OCI-LY1 (cell line): ENCODE data around the gene PDLIM4.

Experiments
- H2AFZ ChIP-seq: fragments of 200-600 bp; sonication (generic), shearing (Covaris generic); 2 replicates; pipeline ENCODE4 v1.6.0; 2014; ENCODE audit warnings: antibody characterized with exemption, mild to moderate bottlenecking, low read length
- H3F3A ChIP-seq: fragments of 200-600 bp; sonication (generic), shearing (Covaris generic); 2 replicates; pipeline ENCODE4 v1.6.0; 2014; ENCODE audit warnings: mild to moderate bottlenecking, antibody characterized with exemption, low read length, moderate library complexity; ENCODE audit not compliant: insufficient read depth
- H3K27ac ChIP-seq: fragments of 200-600 bp; sonication (generic); 2 replicates; pipeline ENCODE4 v1.5.1; 2014; ENCODE audit warnings: low read length, mixed run types, mild to moderate bottlenecking, low read depth; ENCODE audit not compliant: poor library complexity, severe bottlenecking
- H3K27me3 ChIP-seq: fragments of 200-600 bp; sonication (generic); 2 replicates; pipeline ENCODE4 v1.6.0; 2014; ENCODE audit warnings: antibody characterized with exemption, mild to moderate bottlenecking, low read length, moderate library complexity; ENCODE audit not compliant: insufficient read depth
- H3K36me3 ChIP-seq: fragments of 200-600 bp; sonication (generic); 2 replicates; pipeline ENCODE4 v1.6.1; 2014; ENCODE audit warnings: mild to moderate bottlenecking, antibody characterized with exemption, low read length, moderate library complexity, mixed read lengths; ENCODE audit not compliant: insufficient read depth
- H3K4me1 ChIP-seq: fragments of 200-600 bp; sonication (generic); 2 replicates; pipeline ENCODE4 v1.5.1; 2014; ENCODE audit warnings: mild to moderate bottlenecking, low read length, moderate library complexity; ENCODE audit not compliant: insufficient read depth, severe bottlenecking
- H3K4me2 ChIP-seq: fragments of 200-600 bp; sonication (generic), shearing (Covaris generic); 2 replicates; pipeline ENCODE4 v1.6.1; 2014; ENCODE audit warnings: low read length
- H3K4me3 ChIP-seq: fragments of 200-600 bp; sonication (generic); 2 replicates; pipeline ENCODE4 v1.5.1; 2014; ENCODE audit warnings: low read length, low read depth, mild to moderate bottlenecking, mixed read lengths; ENCODE audit not compliant: poor library complexity, severe bottlenecking
- H3K79me2 ChIP-seq: fragments of 200-600 bp; shearing (Covaris generic); 2 replicates; pipeline ENCODE4 v1.6.1; 2016; ENCODE audit warnings: mixed run types, low read length, mixed read lengths; ENCODE audit not compliant: insufficient read depth
- H3K9ac ChIP-seq: fragments of 200-600 bp; sonication (generic), shearing (Covaris generic); 2 replicates; pipeline ENCODE4 v1.6.1; 2014; ENCODE audit warnings: mild to moderate bottlenecking, low read length, mixed read lengths
- H3K9me2 ChIP-seq: fragments of 200-600 bp; sonication (generic), shearing (Covaris generic); 2 replicates; pipeline ENCODE4 v1.6.1; 2014; ENCODE audit warnings: low read depth, mild to moderate bottlenecking, low read length, mixed read lengths
- H3K9me3 ChIP-seq: fragments of 200-600 bp; shearing (Covaris generic); 2 replicates; pipeline ENCODE4 v1.6.1; 2014; ENCODE audit warnings: low read length, mixed read lengths
- H4K20me1 ChIP-seq: fragments of 200-600 bp; sonication (generic), shearing (Covaris generic); 2 replicates; pipeline ENCODE4 v1.6.0; 2016; ENCODE audit warnings: mild to moderate bottlenecking, low read length; ENCODE audit not compliant: insufficient read depth
- CTCF ChIP-seq: fragments of 200-600 bp; sonication (generic), shearing (Covaris generic); IDR thresholded peaks from 2 replicates; pipeline ENCODE4 v1.5.1; 2017; ENCODE audit warnings: mild to moderate bottlenecking, antibody characterized with exemption, low read length, moderate library complexity, mixed read lengths
- EZH2 ChIP-seq: fragments of 200-600 bp; sonication (generic), shearing (Covaris generic); IDR thresholded peaks from 2 replicates; pipeline ENCODE4 v1.8.0; 2017; ENCODE audit warnings: borderline replicate concordance, mixed run types, mild to moderate bottlenecking, antibody characterized with exemption, low read length, moderate library complexity, mixed read lengths

PDLIM4 gene

GRCh38 chr5:132234684-132235062 lies 22.8 kb upstream of the PDLIM4 start:
- Histone ChIP-seq H3K9ac (no peak overlapping the region), H3K9me3 (no peaks in the 10 kb centered on the region), H3K79me2 (no peaks in the 10 kb centered on the region), H4K20me1 (no peaks in the 10 kb centered on the region), H2AFZ (no peak overlapping the region), H3K4me2 (no peak overlapping the region), H3K4me3 (no peak overlapping the region), H3F3A (no peaks in the 10 kb centered on the region), H3K4me1 (peaks cover 2% of the 10 kb centered on the region), H3K9me2 (no peaks in the 10 kb centered on the region), H3K27me3 (no peaks in the 10 kb centered on the region; the same call in 1 of the 2 replicates), H3K36me3 (no peaks in the 10 kb centered on the region), H3K27ac (no peak overlapping the region)
- TF ChIP-seq EZH2 (no peak), CTCF (no peak)

- TF ChIP-seq EZH2 (no peak), CTCF (no peak)
- H4K20me1 ChIP-seq: no peaks in the 10 kb centered on the region
These were observed 22.2 kb upstream of the PDLIM4 start for GRCh38 chr5:132235340-132235739.

GRCh38 chr5:132237141-132237540 lies 20.4 kb upstream of the PDLIM4 start:
- H3K79me2 ChIP-seq: no peaks in the 10 kb centered on the region
- H3K27ac ChIP-seq: no peak overlapping the region
- H3F3A ChIP-seq: no peaks in the 10 kb centered on the region

More at GRCh38 chr5:132235340-132235739, 22.2 kb upstream of the PDLIM4 start:
- Histone ChIP-seq H3K4me3 (no peak overlapping the region), H3K79me2 (no peaks in the 10 kb centered on the region), H3K36me3 (no peaks in the 10 kb centered on the region), H3K9ac (no peak overlapping the region), H3K9me2 (no peaks in the 10 kb centered on the region), H2AFZ (no peak overlapping the region), H3K4me1 (no peaks in the 10 kb centered on the region), H3K27me3 (no peaks in the 10 kb centered on the region; the same call in 1 of the 2 replicates), H3K27ac (no peak overlapping the region), H3K9me3 (no peaks in the 10 kb centered on the region), H3F3A (no peaks in the 10 kb centered on the region), H3K4me2 (no peak overlapping the region)

More at GRCh38 chr5:132237141-132237540, 20.4 kb upstream of the PDLIM4 start:
- no peak overlapping the region for H3K4me3 ChIP-seq
- no peak for TF ChIP-seq CTCF
- TF ChIP-seq EZH2: no peak
- no peaks in the 10 kb centered on the region for H3K9me3 ChIP-seq
- H3K27me3 ChIP-seq: no peaks in the 10 kb centered on the region
- no peaks in the 10 kb centered on the region for H4K20me1 ChIP-seq
- H2AFZ ChIP-seq: no peak overlapping the region
- H3K4me1 ChIP-seq: no peaks in the 10 kb centered on the region
- no peaks in the 10 kb centered on the region for H3K36me3 ChIP-seq
- no peak overlapping the region for H3K4me2 ChIP-seq
- no peak overlapping the region for H3K9ac ChIP-seq
- H3K9me2 ChIP-seq: no peaks in the 10 kb centered on the region
